Fibroblast of mammary gland (primary cell): ENCODE results near the gene FOXA1.

Source experiments
- DNase-seq: peaks from one replicate; pipeline ENCODE4 v3.0.0-alpha.2; 2010; ENCODE audit warnings: low read depth
- H3K4me3 ChIP-seq: 2 replicates; pipeline ENCODE4 v1.5.1; 2011; ENCODE audit warnings: low read depth, mild to moderate bottlenecking, low read length, moderate library complexity; ENCODE audit not compliant: control insufficient read depth
- CTCF ChIP-seq: conservative IDR thresholded peaks from 2 replicates; pipeline ENCODE4 v1.5.1; 2011; ENCODE audit warnings: low read depth, low read length, inconsistent platforms; ENCODE audit not compliant: control insufficient read depth, insufficient read depth

The FOXA1 gene

GRCh38 chr14:37598747-37599506, 3.9 kb upstream of the FOXA1 start:
- TF ChIP-seq CTCF, result no peak
- no peak for DNase-seq
- H3K4me3 ChIP-seq, result no peak overlapping the region

- TF ChIP-seq CTCF, result no peak
- DNase-seq, result no peak
- peak overlapping the region; percentile 9 for H3K4me3 ChIP-seq
These were observed 3.1 kb upstream of the FOXA1 start for GRCh38 chr14:37597914-37598746.

GRCh38 chr14:37597538-37597913, 2.5 kb upstream of the FOXA1 start:
- peak; percentile 30 for DNase-seq
- H3K4me3 ChIP-seq, result no peak overlapping the region
- peak; percentile 52 for TF ChIP-seq CTCF

- DNase-seq, result no peak
- TF ChIP-seq CTCF, result no peak
- no peak overlapping the region for H3K4me3 ChIP-seq
These were observed 1.9 kb upstream of the FOXA1 start for GRCh38 chr14:37596790-37597472.

- peak; percentile 20 for DNase-seq
- no peak for TF ChIP-seq CTCF
- H3K4me3 ChIP-seq, result no peak overlapping the region
These were observed 966 bp upstream of the FOXA1 start for GRCh38 chr14:37595809-37596621.
